Naive thymus-derived CD4-positive, alpha-beta T cell (primary cell): ENCODE measurements around the gene FNTB. TPM values are rescaled to one million over a fixed set of nuclear protein-coding genes. Genes with fewer than 3 reads are reported as not detected.

Experiments used
- ATAC-seq: fragments of 150-1000 bp; cut with Tn5 transposase; 2 replicates; pipeline ENCODE4 v1.10.0; 2021; ENCODE audit warnings: mild to moderate bottlenecking, moderate library complexity
- CTCF ChIA-PET: fragments of 350-600 bp; sonication (Branson Sonifier 250); formaldehyde crosslinking; loops from one replicate; lab custom pipeline; 2021; ENCODE audit warnings: antibody characterized with exemption; lab: Charles Lee
- POLR2A ChIA-PET: fragments of 350-600 bp; sonication (Branson Sonifier 250); formaldehyde crosslinking; loops from one replicate; lab custom pipeline; 2021; ENCODE audit warnings: antibody characterized with exemption, inconsistent platforms; lab: Charles Lee
- DNase-seq, 9 donors: peaks; one replicate each; pipeline versions ENCODE4 v3.0.0 to v3.0.0-alpha.2; 2020 to 2022; ENCODE audit warnings: mixed read lengths in 1 of 9
- H3K27ac ChIP-seq: one replicate; pipeline ENCODE4 v1.7.0; 2013; ENCODE audit warnings: mild to moderate bottlenecking, low read depth, low read length, moderate library complexity
- H3K27me3 ChIP-seq, 2 donors: one replicate each; pipeline ENCODE4 v1.7.0; 2013; ENCODE audit warnings: low read length in 2 of 2, mild to moderate bottlenecking in 2 of 2, moderate library complexity in 2 of 2; ENCODE audit not compliant: control insufficient read depth in 2 of 2, insufficient read depth in 2 of 2
- H3K36me3 ChIP-seq, 3 experiments: 1 replicate in 2 of 3; 2 replicates in 1 of 3; pipeline ENCODE4 v1.7.0; 2013; ENCODE audit warnings: low read length in 3 of 3, mild to moderate bottlenecking in 3 of 3, moderate library complexity in 1 of 3; ENCODE audit not compliant: insufficient read depth in 3 of 3, control insufficient read depth in 2 of 3
- H3K4me1 ChIP-seq, 2 donors: one replicate each; pipeline ENCODE4 v1.7.0; 2013; ENCODE audit warnings: low read length in 2 of 2, mild to moderate bottlenecking in 2 of 2, moderate library complexity in 1 of 2; ENCODE audit not compliant: control insufficient read depth in 2 of 2, insufficient read depth in 2 of 2
- H3K4me3 ChIP-seq: 2 replicates; pipeline ENCODE4 v1.7.0; 2013; ENCODE audit warnings: mild to moderate bottlenecking, low read length
- H3K9me3 ChIP-seq, 3 experiments: 1 replicate in 2 of 3; 2 replicates in 1 of 3; pipeline ENCODE4 v1.7.0; 2013; ENCODE audit warnings: low read length in 3 of 3; ENCODE audit not compliant: control insufficient read depth in 2 of 3
- H3K27ac Mint-ChIP-seq, 9 donors: one replicate each; pipeline ENCODE4 v1.8.0; 2020 to 2022; ENCODE audit warnings: mixed read lengths in 9 of 9, mild to moderate bottlenecking in 8 of 9, moderate library complexity in 5 of 9, inconsistent platforms in 2 of 9
- H3K27me3 Mint-ChIP-seq, 5 donors: one replicate each; pipeline ENCODE4 v1.8.0; 2021 to 2022; ENCODE audit warnings: mixed read lengths in 5 of 5, mild to moderate bottlenecking in 1 of 5
- H3K36me3 Mint-ChIP-seq, 5 donors: one replicate each; pipeline ENCODE4 v1.8.0; 2020 to 2022; ENCODE audit warnings: mixed read lengths in 5 of 5, mild to moderate bottlenecking in 3 of 5, inconsistent platforms in 1 of 5
- H3K4me1 Mint-ChIP-seq, 7 donors: one replicate each; pipeline ENCODE4 v1.8.0; 2020 to 2022; ENCODE audit warnings: mixed read lengths in 7 of 7, mild to moderate bottlenecking in 3 of 7, inconsistent platforms in 1 of 7
- H3K4me3 Mint-ChIP-seq, 10 donors: one replicate each; pipeline ENCODE4 v1.8.0; 2020 to 2022; ENCODE audit warnings: mild to moderate bottlenecking in 10 of 10, mixed read lengths in 10 of 10, moderate library complexity in 6 of 10, inconsistent platforms in 2 of 10
- H3K9me3 Mint-ChIP-seq, 11 donors: one replicate each; pipeline ENCODE4 v1.8.0; 2020 to 2022; ENCODE audit warnings: mixed read lengths in 11 of 11, mild to moderate bottlenecking in 4 of 11, inconsistent platforms in 1 of 11, moderate library complexity in 1 of 11
- intact Hi-C, 2 donors: fragments of 100-400 bp; cut with micrococcal nuclease; formaldehyde crosslinking; loops; one replicate each; pipeline ENCODE4 v1.15.1; 2023
- polyA plus RNA-seq, 2 donors: library from polyadenylated mRNA; unstranded; fragments of 300-500 nt; fragmentation: Illumina TruSeq; gene quantifications; one replicate each; pipeline ENCODE4 v1.2.3, GENCODE V29; 2021
- total RNA-seq, 6 experiments: library from RNA in 5 of 6; stranded (reverse) in 5 of 6; gene quantifications; 1 replicate in 5 of 6; 2 replicates in 1 of 6; pipeline ENCODE4 v1.2.3 and lab custom pipeline; 2021 to 2026

Gene FNTB
- total and polyA plus RNA-seq, 7 experiments from 2014 or later, result 4.0 to 19.7 (median 11.3) TPM

DNA sequence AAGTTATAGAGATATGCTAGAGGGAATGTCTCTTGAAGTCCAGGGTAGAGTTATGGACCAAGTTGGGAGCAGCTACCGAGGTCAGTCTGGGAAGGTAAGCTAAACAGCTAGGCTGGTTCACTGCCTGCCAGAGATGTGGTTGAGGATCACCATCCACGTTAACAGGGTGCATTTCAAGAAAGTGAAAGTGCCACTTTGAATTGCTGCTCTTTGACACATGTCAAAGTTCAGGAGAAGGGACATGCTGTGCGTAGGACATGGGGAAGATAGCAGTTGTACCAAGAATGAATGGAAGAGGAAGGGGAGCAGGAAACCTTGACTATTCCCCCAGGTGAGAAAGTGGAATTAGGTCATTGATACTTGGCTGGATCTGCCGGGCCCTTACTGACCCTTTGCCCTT lies 66.1 kb downstream of the FNTB start:
- H3K36me3 Mint-ChIP-seq, result peaks cover 8 to 33% (median 21%) of the 10 kb centered on the region in 5 donors
- no peaks in the 10 kb centered on the region for H3K9me3 Mint-ChIP-seq
- H3K4me1 ChIP-seq, result no peaks in the 10 kb centered on the region
- H3K4me3 ChIP-seq, result no peak overlapping the region
- H3K9me3 ChIP-seq, result no peaks in the 10 kb centered on the region
- no peak for DNase-seq
- no peak for ATAC-seq
- peaks cover 0 to 22% (median 0%) of the 10 kb centered on the region in 3 experiments for H3K36me3 ChIP-seq
- peaks cover under 1 to 12% (median 7%) of the 10 kb centered on the region in 7 donors for H3K4me1 Mint-ChIP-seq
- ChIA-PET CTCF (no interaction called here), POLR2A (no interaction called here)
- no peaks in the 10 kb centered on the region for H3K27me3 Mint-ChIP-seq
- H3K27ac ChIP-seq, result no peak overlapping the region
- peak overlapping the region in 6 of 9 donors; percentile 2 to 71 (median 52) for H3K27ac Mint-ChIP-seq
- H3K4me3 Mint-ChIP-seq, result no peak overlapping the region
- intact Hi-C loops, result no loop called here
- H3K27me3 ChIP-seq, result no peaks in the 10 kb centered on the region

DNA sequence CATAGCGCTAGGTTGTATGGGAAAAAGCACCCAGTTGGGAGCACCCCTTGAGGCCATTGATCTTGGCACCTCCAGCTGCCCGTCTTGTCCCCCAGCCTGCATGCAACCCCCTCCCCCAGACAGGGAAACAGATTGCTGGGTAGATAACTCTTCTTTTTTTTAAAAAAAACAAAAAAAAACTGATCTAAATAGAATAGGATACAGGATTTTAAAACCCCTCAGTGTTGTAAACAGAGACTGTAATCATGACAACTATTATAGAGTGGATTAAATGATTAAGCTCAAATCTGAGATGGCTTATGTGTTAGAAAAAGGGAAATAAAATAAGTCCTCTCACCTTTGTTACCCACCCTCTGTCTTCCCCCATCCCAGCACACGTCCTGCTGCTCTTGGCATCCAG lies 66.8 kb downstream of the FNTB start:
- no peak overlapping the region for H3K4me3 Mint-ChIP-seq
- intact Hi-C loops, result no loop called here
- no peaks in the 10 kb centered on the region for H3K27me3 ChIP-seq
- ATAC-seq, result no peak
- DNase-seq, result no peak
- H3K27ac ChIP-seq, result no peak overlapping the region
- H3K4me1 Mint-ChIP-seq, result peaks cover 0 to 16% (median 8%) of the 10 kb centered on the region in 7 donors
- no peaks in the 10 kb centered on the region for H3K27me3 Mint-ChIP-seq
- peaks cover 0 to 22% (median 0%) of the 10 kb centered on the region in 3 experiments for H3K36me3 ChIP-seq
- ChIA-PET CTCF (no interaction called here), POLR2A (no interaction called here)
- H3K9me3 Mint-ChIP-seq, result no peaks in the 10 kb centered on the region
- no peak overlapping the region for H3K4me3 ChIP-seq
- no peaks in the 10 kb centered on the region for H3K9me3 ChIP-seq
- peak overlapping the region in 4 of 9 donors; percentile 57 to 63 (median 59) for H3K27ac Mint-ChIP-seq
- H3K36me3 Mint-ChIP-seq, result peaks cover 11 to 39% (median 27%) of the 10 kb centered on the region in 5 donors
- no peaks in the 10 kb centered on the region for H3K4me1 ChIP-seq

GRCh38 chr14:65054471-65055085 lies 67.9 kb downstream of the FNTB start:
- Histone ChIP-seq H3K4me1 (no peaks in the 10 kb centered on the region), H3K27me3 (no peaks in the 10 kb centered on the region), H3K9me3 (no peaks in the 10 kb centered on the region), H3K4me3 (no peak overlapping the region), H3K27ac (no peak overlapping the region), H3K36me3 (peaks cover 0 to 22% (median 0%) of the 10 kb centered on the region in 3 experiments)
- intact Hi-C loops, result loop anchor here in 1 of 2 donors (5.0 kb wide), 1 partner anchor 43 kb away; no protein-coding TSS in a partner anchor
- ChIA-PET CTCF (no interaction called here), POLR2A (interaction anchor here (0.6 to 1.0 kb wide), 2 partner anchors 12 to 35 kb away, joined by 3 read pairs; no protein-coding TSS in a partner anchor)
- Mint-ChIP-seq H3K9me3 (no peaks in the 10 kb centered on the region), H3K27me3 (no peaks in the 10 kb centered on the region), H3K36me3 (peaks cover 11 to 50% (median 33%) of the 10 kb centered on the region in 5 donors), H3K4me1 (peaks cover 0 to 19% (median 8%) of the 10 kb centered on the region in 7 donors), H3K27ac (peak overlapping the region in 4 of 9 donors; percentile 4 to 79 (median 70)), H3K4me3 (no peak overlapping the region)
- DNase-seq, result no peak
- ATAC-seq, result peak; percentile 71

GRCh38 chr14:65057695-65058094 lies 71.0 kb downstream of the FNTB start:
- H3K36me3 ChIP-seq, result peaks cover 0 to 43% (median 0%) of the 10 kb centered on the region in 3 experiments
- H3K27me3 ChIP-seq, result no peaks in the 10 kb centered on the region
- H3K9me3 Mint-ChIP-seq, result no peaks in the 10 kb centered on the region
- no peaks in the 10 kb centered on the region for H3K9me3 ChIP-seq
- POLR2A ChIA-PET, result no interaction called here
- H3K27ac Mint-ChIP-seq, result peak overlapping the region in 7 of 9 donors; percentile 36 to 76 (median 63)
- H3K4me1 Mint-ChIP-seq, result peaks cover 0 to 15% (median 7%) of the 10 kb centered on the region in 7 donors
- no peak for DNase-seq
- no peak overlapping the region for H3K4me3 ChIP-seq
- CTCF ChIA-PET, result no interaction called here
- intact Hi-C loops, result loop anchor here in 1 of 2 donors (5.0 kb wide), 1 partner anchor 40 kb away; no protein-coding TSS in a partner anchor
- H3K36me3 Mint-ChIP-seq, result peaks cover 16 to 71% (median 46%) of the 10 kb centered on the region in 5 donors
- no peaks in the 10 kb centered on the region for H3K27me3 Mint-ChIP-seq
- no peak for ATAC-seq
- no peaks in the 10 kb centered on the region for H3K4me1 ChIP-seq
- no peak overlapping the region for H3K4me3 Mint-ChIP-seq
- no peak overlapping the region for H3K27ac ChIP-seq

- H3K4me1 Mint-ChIP-seq, result peaks cover 0 to 12% (median 3%) of the 10 kb centered on the region in 7 donors
- no peaks in the 10 kb centered on the region for H3K9me3 ChIP-seq
- H3K27me3 Mint-ChIP-seq, result no peaks in the 10 kb centered on the region
- H3K4me3 ChIP-seq, result no peak overlapping the region
- intact Hi-C loops, result no loop called here
- H3K9me3 Mint-ChIP-seq, result no peaks in the 10 kb centered on the region
- no peaks in the 10 kb centered on the region for H3K4me1 ChIP-seq
- CTCF ChIA-PET, result interaction anchor here (0.6 kb wide), 1 partner anchor 131 kb away, joined by 6 read pairs; no protein-coding TSS in a partner anchor
- no peaks in the 10 kb centered on the region for H3K27me3 ChIP-seq
- H3K36me3 Mint-ChIP-seq, result peaks cover 18 to 81% (median 59%) of the 10 kb centered on the region in 5 donors
- H3K27ac ChIP-seq, result no peak overlapping the region
- POLR2A ChIA-PET, result no interaction called here
- no peak for ATAC-seq
- peaks cover 0 to 61% (median 3%) of the 10 kb centered on the region in 3 experiments for H3K36me3 ChIP-seq
- no peak overlapping the region for H3K4me3 Mint-ChIP-seq
- H3K27ac Mint-ChIP-seq, result peak overlapping the region in 2 of 9 donors; percentile 15 to 79
- no peak for DNase-seq
These were observed 75.7 kb downstream of the FNTB start for GRCh38 chr14:65062096-65063075.

DNA sequence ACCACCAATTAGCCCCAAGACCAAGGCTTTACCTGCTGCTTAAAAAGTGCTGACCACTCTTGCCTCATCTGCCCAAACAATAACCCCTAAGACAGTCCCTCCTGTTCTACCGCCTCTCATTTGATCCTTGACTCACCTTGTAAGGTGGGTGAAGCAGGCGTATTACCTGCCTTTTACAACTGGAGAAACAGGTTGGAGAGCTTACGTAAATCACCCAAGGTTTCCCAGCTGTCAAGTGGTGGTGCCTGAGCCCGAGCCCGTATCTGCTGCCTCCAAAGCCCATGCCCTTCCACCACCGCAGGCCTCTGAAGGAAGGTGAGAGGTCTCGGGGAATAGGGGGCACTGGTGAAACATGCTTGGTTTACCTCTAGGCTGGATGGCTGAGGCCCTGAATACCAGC lies 79.0 kb downstream of the FNTB start:
- H3K27ac ChIP-seq, result no peak overlapping the region

More for the DNA sequence above, 79.0 kb downstream of the FNTB start:
- ChIA-PET CTCF (no interaction called here), POLR2A (interaction anchor here (0.7 kb wide), 1 partner anchor 9 kb away, joined by 4 read pairs; no protein-coding TSS in a partner anchor)
- no peak for ATAC-seq
- Histone ChIP-seq H3K27me3 (no peaks in the 10 kb centered on the region), H3K36me3 (peaks cover 0 to 89% (median 3%) of the 10 kb centered on the region in 3 experiments), H3K9me3 (no peaks in the 10 kb centered on the region), H3K4me3 (no peak overlapping the region), H3K4me1 (no peaks in the 10 kb centered on the region)
- Mint-ChIP-seq H3K36me3 (peaks cover 16 to 82% (median 52%) of the 10 kb centered on the region in 5 donors), H3K4me3 (no peak overlapping the region), H3K9me3 (no peaks in the 10 kb centered on the region), H3K4me1 (peaks cover 0 to 4% (median 0%) of the 10 kb centered on the region in 7 donors), H3K27ac (peak overlapping the region in 1 of 9 donors; percentile 42), H3K27me3 (no peaks in the 10 kb centered on the region)
- intact Hi-C loops, result no loop called here
- no peak for DNase-seq
